ENCODE measurements around the gene GDF10. TPM values are rescaled to one million over a fixed set of nuclear protein-coding genes. Genes with fewer than 3 reads are reported as not detected.

GDF10 gene
- total RNA-seq, 1 donor: not detected

- H3K4me3 ChIP-seq (ENCODE audit: low read length): no peak overlapping the region
- H3K4me1 ChIP-seq (ENCODE audit: insufficient read depth, low read length): peaks cover 4% of the 10 kb centered on the region
- no peaks in the 10 kb centered on the region for H3K27me3 ChIP-seq (ENCODE audit: insufficient read depth, low read length)
- H3K9me3 ChIP-seq (ENCODE audit: low read depth, low read length): no peaks in the 10 kb centered on the region
Observed at GRCh38 chr10:47311193-47311931, 11.4 kb downstream of the GDF10 start.

DNA sequence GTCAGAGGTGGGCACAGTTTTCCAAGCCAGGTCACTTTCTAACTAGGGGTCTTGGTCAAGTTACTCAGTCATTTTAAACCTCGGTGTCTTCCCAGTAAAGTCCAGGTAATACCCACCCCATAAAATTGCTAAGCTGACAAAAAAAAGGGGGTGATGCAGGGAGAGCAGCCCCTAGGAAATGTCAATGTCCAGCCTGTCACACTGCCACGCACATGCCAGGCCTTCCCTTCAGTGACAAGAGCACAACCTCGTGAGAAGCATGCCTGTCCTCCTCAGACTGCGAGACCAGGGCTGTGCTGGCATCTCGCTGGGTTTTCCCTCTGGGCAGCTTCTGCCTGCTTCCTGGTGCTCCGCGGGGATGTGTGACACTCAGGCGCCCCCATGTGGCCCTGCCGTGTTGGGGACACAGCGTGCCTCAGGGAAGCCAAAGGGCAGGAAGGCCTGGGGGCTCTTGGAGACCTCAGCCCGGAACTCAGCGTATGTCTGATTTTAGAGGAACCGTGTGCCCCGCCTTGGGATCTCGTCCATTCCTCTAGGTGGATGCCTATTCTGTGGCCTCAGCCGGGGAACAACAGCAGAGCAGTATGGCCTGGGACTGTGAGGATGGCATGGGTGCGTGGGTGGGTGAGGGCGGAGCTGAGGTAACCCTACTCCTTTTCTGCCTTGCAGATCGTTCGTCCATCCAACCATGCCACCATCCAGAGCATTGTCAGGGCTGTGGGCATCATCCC lies 12.1 kb downstream of the GDF10 start:
- H3K27me3 ChIP-seq (ENCODE audit: insufficient read depth, low read length): no peaks in the 10 kb centered on the region
- H3K4me3 ChIP-seq (ENCODE audit: low read length): no peak overlapping the region
- H3K9me3 ChIP-seq (ENCODE audit: low read depth, low read length): no peaks in the 10 kb centered on the region
- H3K4me1 ChIP-seq (ENCODE audit: insufficient read depth, low read length): peaks cover 4% of the 10 kb centered on the region

DNA sequence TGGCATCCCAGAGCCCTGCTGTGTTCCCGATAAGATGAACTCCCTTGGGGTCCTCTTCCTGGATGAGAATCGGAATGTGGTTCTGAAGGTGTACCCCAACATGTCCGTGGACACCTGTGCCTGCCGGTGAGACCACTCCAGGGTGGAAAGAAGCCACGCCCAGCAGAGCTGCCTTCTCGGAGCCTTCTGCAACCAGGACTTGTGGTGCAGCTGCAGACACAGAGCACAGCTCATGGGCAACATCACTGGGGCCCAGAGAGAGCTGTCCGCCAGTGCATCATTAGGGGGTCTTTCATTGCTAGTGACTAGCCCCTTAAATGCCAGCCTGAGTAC lies 12.6 kb downstream of the GDF10 start:
- Histone ChIP-seq H3K27me3 (ENCODE audit: insufficient read depth, low read length) (no peaks in the 10 kb centered on the region), H3K9me3 (ENCODE audit: low read depth, low read length) (no peaks in the 10 kb centered on the region), H3K4me3 (ENCODE audit: low read length) (no peak overlapping the region), H3K4me1 (ENCODE audit: insufficient read depth, low read length) (peaks cover 4% of the 10 kb centered on the region)

DNA sequence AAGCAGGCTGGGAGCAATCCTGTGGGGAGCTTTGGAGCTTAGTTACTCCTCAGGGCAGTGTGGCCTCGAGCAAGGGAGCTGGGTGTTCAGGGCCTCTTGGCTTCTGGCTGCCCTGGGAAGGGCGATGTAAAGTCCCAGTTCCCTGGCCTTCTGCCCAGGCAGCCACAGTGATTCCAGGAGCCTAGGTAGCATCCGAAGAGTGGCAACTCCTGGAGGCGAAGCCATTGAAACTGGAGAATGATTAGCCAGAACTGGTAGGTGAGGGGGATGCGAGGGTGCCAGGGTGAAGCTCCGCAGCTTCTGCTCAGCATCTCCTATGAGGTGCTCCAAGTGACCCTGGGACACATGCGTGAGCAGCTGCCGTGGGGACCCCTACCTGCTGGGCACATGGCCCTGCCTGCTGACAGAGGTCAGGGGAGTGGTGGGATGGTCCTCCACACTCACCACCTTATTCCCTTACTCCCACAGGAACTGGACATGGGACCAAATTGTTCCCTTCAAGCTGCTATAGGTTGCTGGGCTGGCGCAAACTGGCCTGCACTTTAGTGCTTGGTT lies 14.5 kb downstream of the GDF10 start:
- Histone ChIP-seq H3K4me3 (ENCODE audit: low read length) (no peak overlapping the region), H3K4me1 (ENCODE audit: insufficient read depth, low read length) (peaks cover 4% of the 10 kb centered on the region), H3K9me3 (ENCODE audit: low read depth, low read length) (no peaks in the 10 kb centered on the region), H3K27me3 (ENCODE audit: insufficient read depth, low read length) (no peaks in the 10 kb centered on the region)

DNA sequence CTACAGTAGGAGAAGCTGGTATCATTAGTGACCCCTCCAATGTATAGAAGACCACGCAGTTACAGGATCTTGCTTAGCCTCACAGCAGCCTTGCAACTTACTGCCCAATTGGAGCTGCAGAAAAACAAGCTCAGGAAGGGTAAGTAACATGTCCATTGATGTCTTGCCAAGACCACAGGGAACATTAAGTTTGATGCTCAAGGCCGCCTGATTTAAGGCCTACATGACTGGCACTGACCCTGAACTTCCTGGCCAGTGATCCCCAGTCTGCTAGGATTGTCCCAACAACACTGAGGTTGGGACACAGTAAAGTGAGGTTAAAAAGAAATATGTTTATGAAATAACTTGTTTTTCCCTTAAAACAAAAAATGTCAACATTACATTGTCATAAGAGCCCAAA lies 15.4 kb downstream of the GDF10 start:
- no peak overlapping the region for H3K4me3 ChIP-seq (ENCODE audit: low read length)
- no peaks in the 10 kb centered on the region for H3K27me3 ChIP-seq (ENCODE audit: insufficient read depth, low read length)
- peaks cover 4% of the 10 kb centered on the region for H3K4me1 ChIP-seq (ENCODE audit: insufficient read depth, low read length)
- no peaks in the 10 kb centered on the region for H3K9me3 ChIP-seq (ENCODE audit: low read depth, low read length)

DNA sequence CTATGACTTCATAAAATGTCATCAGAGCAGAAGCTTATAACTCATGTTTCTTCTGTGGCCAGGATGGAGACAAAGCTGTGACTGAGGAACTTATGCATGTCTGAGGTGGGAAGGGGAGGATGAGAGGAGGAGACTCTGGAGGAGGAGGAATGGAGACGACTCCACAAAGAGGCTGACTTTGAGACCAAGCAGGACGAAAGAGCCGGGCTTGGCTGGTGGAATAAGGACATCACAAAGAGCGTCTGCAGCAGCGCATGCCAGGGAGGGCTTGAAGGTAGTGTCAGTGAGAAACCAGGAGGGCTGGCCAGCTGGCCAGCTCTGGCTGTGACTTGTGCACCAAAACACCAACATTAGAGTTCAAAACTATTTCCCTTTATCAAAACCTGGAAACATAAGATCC lies 16.1 kb downstream of the GDF10 start:
- no peaks in the 10 kb centered on the region for H3K9me3 ChIP-seq (ENCODE audit: low read depth, low read length)
- no peak overlapping the region for H3K4me3 ChIP-seq (ENCODE audit: low read length)
- peaks cover 4% of the 10 kb centered on the region for H3K4me1 ChIP-seq (ENCODE audit: insufficient read depth, low read length)
- no peaks in the 10 kb centered on the region for H3K27me3 ChIP-seq (ENCODE audit: insufficient read depth, low read length)

GRCh38 chr10:47317251-47317650 lies 17.3 kb downstream of the GDF10 start:
- Histone ChIP-seq H3K4me3 (ENCODE audit: low read length) (no peak overlapping the region), H3K27me3 (ENCODE audit: insufficient read depth, low read length) (no peaks in the 10 kb centered on the region), H3K9me3 (ENCODE audit: low read depth, low read length) (no peaks in the 10 kb centered on the region), H3K4me1 (ENCODE audit: insufficient read depth, low read length) (no peaks in the 10 kb centered on the region)

- H3K4me1 ChIP-seq (ENCODE audit: insufficient read depth, low read length): no peaks in the 10 kb centered on the region
Observed at GRCh38 chr10:47318706-47319105, 18.7 kb downstream of the GDF10 start.

GRCh38 chr10:47319784-47320183 lies 19.8 kb downstream of the GDF10 start:
- Histone ChIP-seq H3K4me3 (ENCODE audit: low read length) (no peak overlapping the region), H3K9me3 (ENCODE audit: low read depth, low read length) (no peaks in the 10 kb centered on the region), H3K4me1 (ENCODE audit: insufficient read depth, low read length) (no peaks in the 10 kb centered on the region), H3K27me3 (ENCODE audit: insufficient read depth, low read length) (no peaks in the 10 kb centered on the region)

More at GRCh38 chr10:47318706-47319105, 18.7 kb downstream of the GDF10 start:
- no peaks in the 10 kb centered on the region for H3K9me3 ChIP-seq (ENCODE audit: low read depth, low read length)
- no peak overlapping the region for H3K4me3 ChIP-seq (ENCODE audit: low read length)
- no peaks in the 10 kb centered on the region for H3K27me3 ChIP-seq (ENCODE audit: insufficient read depth, low read length)

DNA sequence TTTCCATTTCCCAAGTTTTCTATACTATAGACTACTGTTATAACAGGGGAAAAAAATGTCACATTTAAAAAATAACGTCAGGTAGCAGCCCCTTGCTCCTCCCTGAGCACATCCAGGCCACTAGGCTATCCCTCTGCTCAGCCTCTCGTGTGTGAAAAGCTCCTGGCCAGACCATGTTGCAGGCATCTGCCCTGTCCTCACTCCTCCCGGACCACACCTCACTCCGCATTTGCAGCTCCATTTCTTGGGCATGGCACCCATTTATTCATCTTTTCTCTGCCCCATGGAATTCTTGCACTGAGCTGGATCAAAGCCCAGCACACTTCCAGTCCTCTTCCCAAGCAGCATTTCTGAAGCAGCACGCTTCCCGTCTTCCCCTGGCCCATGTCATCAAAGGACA lies 20.8 kb downstream of the GDF10 start:
- Histone ChIP-seq H3K9me3 (ENCODE audit: low read depth, low read length) (no peaks in the 10 kb centered on the region), H3K4me3 (ENCODE audit: low read length) (no peak overlapping the region), H3K4me1 (ENCODE audit: insufficient read depth, low read length) (no peaks in the 10 kb centered on the region), H3K27me3 (ENCODE audit: insufficient read depth, low read length) (no peaks in the 10 kb centered on the region)

DNA sequence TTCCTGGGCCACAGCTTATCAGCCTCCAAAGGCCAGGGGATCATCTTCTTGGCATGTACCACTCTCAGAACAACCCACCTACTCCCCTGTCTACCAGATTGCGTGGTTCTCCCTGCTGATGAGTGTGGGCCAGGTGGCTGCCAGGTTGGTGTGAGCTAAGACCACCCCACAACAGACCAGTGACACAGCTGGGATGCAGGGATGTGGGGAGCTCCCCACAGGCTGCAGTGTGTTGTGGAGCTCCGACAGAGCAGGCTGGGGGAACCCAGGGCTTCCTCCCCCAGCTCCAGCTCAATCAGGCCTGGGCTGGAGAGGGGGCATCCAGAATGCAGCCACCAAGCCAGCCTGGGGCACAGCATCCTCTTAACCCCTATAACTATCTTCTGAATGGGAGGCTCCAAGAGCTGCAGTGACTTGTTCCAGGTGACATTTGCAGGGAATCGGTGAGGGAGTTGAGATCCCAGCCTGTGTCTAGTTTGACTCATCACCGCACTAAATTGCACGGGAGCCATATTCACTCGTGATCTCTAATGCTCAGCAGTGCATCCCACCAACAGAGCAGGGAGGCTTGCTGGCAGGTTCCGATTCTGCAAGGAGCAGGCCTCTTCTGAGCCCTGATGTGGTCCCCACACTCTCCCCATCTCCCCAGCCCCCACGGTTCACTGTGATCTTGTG lies 21.7 kb downstream of the GDF10 start:
- no peak overlapping the region for H3K4me3 ChIP-seq (ENCODE audit: low read length)
- H3K9me3 ChIP-seq (ENCODE audit: low read depth, low read length): no peaks in the 10 kb centered on the region
- no peaks in the 10 kb centered on the region for H3K4me1 ChIP-seq (ENCODE audit: insufficient read depth, low read length)
- no peaks in the 10 kb centered on the region for H3K27me3 ChIP-seq (ENCODE audit: insufficient read depth, low read length)

DNA sequence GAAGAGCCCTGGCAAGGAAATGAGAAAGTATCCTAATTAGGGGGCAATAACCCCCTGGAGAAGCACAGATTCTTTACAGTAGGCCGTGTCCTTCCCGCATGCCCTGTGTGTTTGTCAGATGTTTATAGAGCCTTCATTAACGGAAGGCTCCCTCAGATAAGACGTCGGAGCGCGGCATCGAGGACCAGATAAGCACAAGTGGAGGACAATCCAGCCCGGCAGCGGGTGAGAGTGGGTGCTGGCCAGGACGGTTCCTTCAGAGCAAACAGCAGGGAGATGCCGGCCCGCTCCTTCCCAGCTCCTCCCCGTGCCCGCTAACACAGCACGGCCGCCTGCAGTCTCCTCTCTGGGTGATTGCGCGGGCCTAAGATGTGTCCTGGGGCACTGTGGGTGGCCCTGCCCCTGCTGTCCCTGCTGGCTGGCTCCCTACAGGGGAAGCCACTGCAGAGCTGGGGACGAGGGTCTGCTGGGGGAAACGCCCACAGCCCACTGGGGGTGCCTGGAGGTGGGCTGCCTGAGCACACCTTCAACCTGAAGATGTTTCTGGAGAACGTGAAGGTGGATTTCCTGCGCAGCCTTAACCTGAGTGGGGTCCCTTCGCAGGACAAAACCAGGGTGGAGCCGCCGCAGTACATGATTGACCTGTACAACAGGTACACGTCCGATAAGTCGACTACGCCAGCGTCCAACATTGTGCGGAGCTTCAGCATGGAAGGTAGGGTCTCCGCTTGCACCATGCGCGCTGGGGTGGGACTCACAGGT lies 22.5 kb downstream of the GDF10 start, which contains the start of gene GDF2:
Gene GDF2 (plus strand): TSS at position 155 of the 762 bp plus-strand sequence. CDS start 215 bp downstream, at position 370.
- no peak within 1 kb of the TSS for H3K4me3 ChIP-seq (ENCODE audit: low read length)
- H3K27me3 ChIP-seq (ENCODE audit: insufficient read depth, low read length): no peaks in the 10 kb centered on the region
- H3K4me1 ChIP-seq (ENCODE audit: insufficient read depth, low read length): no peaks in the 10 kb centered on the region
- H3K9me3 ChIP-seq (ENCODE audit: low read depth, low read length): no peaks in the 10 kb centered on the region

GRCh38 chr10:47323087-47323486 lies 23.1 kb downstream of the GDF10 start:
- Histone ChIP-seq H3K4me1 (ENCODE audit: insufficient read depth, low read length) (no peaks in the 10 kb centered on the region), H3K9me3 (ENCODE audit: low read depth, low read length) (no peaks in the 10 kb centered on the region), H3K27me3 (ENCODE audit: insufficient read depth, low read length) (no peaks in the 10 kb centered on the region), H3K4me3 (ENCODE audit: low read length) (no peak overlapping the region)

- Histone ChIP-seq H3K4me1 (ENCODE audit: insufficient read depth, low read length) (no peaks in the 10 kb centered on the region), H3K9me3 (ENCODE audit: low read depth, low read length) (no peaks in the 10 kb centered on the region), H3K4me3 (ENCODE audit: low read length) (no peak overlapping the region), H3K27me3 (ENCODE audit: insufficient read depth, low read length) (no peaks in the 10 kb centered on the region)
Observed at GRCh38 chr10:47323636-47324296, 23.8 kb downstream of the GDF10 start.

All from mononuclear cell (primary cell).